GM19397 (cell line): ENCODE results near the gene ARG2.

ENCODE experiments used
- ATAC-seq: cut with Tn5 transposase; IDR thresholded peaks from one replicate; pipeline ENCODE4 v1.9.1; 2021; ENCODE audit warnings: mild to moderate bottlenecking, moderate library complexity; ENCODE audit not compliant: unreplicated experiment

The ARG2 gene

DNA sequence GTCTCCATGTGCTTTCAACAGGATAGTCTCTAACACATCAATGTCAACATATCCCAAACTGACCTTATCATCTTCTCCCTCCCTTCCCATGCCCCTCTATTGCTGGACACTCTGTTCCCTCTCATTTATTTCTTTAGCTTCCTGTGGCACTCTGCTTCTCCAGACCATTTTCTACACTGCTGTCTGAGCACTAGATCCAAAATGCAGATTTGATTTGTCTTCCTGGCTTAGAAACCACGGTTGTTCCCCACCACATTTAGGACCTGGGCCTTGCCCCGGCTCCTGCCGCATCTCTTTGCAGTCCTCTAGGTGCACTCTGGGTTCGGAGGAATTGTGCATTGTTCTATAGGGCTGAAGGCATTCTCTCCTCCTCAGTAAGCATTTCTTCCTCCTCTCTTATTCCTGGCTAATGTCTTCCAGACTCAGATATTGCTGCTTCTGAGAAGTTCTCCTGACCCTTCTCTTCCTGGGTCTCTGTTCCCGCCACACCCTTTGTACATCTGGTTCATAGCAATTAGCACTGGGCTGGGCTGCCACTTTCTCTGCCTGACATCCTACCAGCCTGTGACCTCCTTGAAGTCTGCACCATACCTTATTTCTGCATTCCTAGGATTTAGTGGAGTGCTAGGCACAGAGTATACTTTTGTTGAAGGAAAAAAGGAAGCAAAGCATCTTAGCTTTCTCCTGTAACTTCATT is 13.9 kb downstream of the ARG2 start:
- no peak for ATAC-seq

- no peak for ATAC-seq
Measured at GRCh38 chr14:67636361-67636919, 16.7 kb downstream of the ARG2 start.

- no peak for ATAC-seq
Measured at GRCh38 chr14:67638642-67639041, 18.9 kb downstream of the ARG2 start.

GRCh38 chr14:67641480-67641879 is 21.8 kb downstream of the ARG2 start:
- no peak for ATAC-seq

DNA sequence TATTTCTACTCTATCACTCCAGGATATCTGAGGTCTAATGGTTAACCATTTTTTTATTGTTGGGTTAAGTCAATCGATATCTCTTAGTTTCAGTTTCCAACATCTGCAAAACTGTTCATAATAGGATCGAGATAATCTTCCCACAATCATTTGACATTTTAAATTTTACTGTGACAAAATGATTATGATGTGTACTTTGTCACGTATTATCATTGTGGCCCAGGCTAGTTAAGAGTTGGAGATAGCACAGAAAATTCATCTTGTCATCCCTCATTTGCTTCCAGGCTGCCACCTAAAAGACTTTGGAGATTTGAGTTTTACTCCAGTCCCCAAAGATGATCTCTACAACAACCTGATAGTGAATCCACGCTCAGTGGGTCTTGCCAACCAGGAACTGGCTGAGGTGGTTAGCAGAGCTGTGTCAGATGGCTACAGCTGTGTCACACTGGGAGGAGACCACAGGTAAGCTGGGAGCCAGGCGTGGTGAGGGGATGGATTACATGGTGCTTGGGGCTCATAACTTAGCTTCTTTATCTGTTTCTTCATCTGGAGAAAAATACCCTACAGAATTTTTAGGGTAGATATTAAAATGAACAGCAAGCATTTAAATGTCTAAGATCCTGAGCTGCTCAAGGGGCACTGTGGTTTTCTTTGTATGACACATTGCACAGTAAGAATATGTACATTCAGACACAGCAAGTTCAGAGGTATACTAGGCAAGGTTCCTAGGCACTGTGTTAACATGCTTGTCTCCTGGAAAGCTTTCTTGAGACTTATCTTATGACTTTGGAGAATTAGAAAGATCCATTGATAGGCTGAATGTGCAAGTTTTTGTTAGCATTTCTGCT is 22.4 kb downstream of the ARG2 start:
- ATAC-seq = no peak

- ATAC-seq = no peak
Measured at GRCh38 chr14:67643713-67644112, 24.0 kb downstream of the ARG2 start.

DNA sequence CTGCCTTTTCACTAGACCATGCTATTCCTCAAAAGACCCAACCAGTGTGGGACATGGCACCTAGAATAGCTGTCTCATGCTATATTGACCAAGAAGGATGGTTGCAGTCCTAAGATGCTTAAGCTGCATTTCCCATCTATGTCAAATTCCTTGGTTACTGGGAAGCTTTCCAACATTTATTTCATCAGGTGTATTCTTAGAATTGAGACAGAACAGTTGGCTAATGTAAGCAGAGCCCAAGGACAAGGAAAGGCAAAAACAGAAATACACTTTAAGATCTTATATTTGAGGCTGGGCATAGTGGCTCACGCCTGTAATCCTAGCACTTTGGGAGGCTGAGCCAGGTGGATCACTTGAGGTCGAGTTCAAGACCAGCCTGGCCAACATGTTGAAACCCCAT is 24.7 kb downstream of the ARG2 start:
- ATAC-seq = no peak

DNA sequence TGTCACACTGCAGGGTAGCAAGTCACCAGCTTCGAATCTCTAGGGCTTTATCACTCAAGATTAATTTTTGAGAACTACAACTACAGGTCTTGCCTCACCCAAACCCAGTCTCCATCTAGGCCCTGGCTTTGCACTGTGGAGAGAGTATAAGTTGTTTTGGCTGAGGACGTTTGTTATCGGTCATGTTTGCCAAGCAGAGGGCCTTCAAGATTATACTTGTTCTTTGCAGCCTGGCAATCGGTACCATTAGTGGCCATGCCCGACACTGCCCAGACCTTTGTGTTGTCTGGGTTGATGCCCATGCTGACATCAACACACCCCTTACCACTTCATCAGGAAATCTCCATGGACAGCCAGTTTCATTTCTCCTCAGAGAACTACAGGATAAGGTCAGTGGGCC is 25.7 kb downstream of the ARG2 start:
- no peak for ATAC-seq

GRCh38 chr14:67646131-67646530 is 26.4 kb downstream of the ARG2 start:
- ATAC-seq = no peak

DNA sequence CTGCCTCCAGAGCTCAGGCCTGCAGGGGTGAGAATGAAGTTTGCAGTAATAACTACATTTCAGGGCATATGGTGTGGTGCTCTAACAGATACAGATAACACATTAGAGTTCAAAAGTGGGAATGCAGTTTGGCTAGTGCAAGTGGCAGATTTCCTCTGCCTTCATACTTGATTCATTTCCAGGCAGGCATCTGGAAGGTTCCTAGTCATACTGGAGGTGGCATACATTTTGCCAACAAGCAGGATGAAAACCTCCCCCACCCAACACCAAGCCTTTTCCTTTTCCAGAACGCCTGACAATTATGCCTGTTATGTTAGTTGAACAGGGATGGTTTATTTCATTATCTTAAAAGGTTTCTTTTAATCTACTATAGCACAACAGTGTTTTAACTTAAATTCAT is 30.4 kb downstream of the ARG2 start:
- no peak for ATAC-seq

GRCh38 chr14:67650694-67651093 is 31.0 kb downstream of the ARG2 start:
- no peak for ATAC-seq

DNA sequence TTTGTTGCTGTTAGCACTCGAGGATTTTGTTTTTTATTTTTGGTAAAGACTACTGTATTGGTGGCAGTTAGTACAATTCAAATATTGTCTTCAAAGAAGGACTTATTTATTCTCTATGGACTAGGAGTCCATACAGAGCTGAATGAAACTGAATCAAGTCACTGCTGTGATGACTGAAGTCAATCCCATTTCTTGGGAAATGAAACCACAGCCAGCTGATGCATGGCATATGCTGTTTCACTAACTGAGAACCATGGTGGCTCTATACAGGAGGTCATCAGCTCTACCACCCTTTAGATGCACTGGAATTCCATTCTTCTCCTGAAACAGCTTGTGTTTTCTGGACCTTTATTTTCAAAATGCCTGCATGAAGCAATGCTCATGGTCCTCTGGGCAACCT is 32.5 kb downstream of the ARG2 start:
- ATAC-seq = no peak

GRCh38 chr14:67653651-67654280 is 34.0 kb downstream of the ARG2 start:
- no peak for ATAC-seq

DNA sequence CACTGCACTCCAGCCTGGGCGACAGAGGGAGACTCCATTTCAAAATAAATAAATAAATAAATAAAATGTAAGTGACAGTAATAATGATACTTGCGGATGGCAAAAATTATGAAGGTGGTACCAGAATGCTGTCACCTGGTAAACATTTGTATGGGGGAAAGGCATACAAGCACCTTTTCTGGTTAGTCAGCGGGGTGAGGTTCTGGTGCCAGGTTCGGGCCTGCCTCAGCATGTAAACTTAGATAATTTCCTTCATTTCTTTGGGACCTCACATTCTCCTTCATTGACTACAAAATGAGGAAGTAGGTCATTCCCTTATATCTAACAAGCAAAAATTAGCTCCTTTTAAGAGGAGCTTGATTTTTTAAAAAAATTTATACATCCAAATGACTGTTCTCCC is 43.9 kb downstream of the ARG2 start:
- no peak for ATAC-seq

- no peak for ATAC-seq
Measured at GRCh38 chr14:67665868-67666267, 46.1 kb downstream of the ARG2 start.

DNA sequence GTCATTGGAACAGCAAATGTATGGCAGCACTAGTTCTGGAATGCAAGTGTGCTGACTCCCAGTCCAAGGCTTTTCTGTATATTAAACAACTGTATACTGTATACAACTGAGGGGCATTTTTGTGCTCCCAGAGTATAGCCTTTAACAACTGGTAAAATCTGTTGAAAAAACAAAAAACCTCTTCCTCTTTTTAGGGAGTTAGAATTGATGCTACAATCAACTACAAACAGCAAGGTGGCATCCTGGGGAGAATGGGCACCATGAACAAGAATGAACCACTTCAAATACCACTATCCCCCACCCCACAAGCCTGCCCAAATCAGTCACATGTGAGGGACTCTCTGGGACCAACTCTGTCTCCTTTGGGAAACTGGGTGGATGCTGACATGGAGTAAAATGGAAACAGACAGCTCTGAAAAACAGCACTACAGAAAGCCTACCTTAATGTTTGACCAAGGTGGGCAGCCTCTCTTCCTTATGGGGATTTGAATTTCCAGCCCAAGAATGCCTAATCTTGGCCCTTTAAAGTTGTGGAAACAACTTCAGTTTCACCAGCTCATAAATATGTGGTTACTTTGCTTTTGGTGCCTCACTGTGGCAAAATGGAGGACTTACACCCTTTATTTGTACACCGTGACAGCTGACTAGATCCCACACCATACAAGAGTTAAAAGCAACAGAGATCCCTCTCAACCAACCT is 47.2 kb downstream of the ARG2 start:
- ATAC-seq = no peak

DNA sequence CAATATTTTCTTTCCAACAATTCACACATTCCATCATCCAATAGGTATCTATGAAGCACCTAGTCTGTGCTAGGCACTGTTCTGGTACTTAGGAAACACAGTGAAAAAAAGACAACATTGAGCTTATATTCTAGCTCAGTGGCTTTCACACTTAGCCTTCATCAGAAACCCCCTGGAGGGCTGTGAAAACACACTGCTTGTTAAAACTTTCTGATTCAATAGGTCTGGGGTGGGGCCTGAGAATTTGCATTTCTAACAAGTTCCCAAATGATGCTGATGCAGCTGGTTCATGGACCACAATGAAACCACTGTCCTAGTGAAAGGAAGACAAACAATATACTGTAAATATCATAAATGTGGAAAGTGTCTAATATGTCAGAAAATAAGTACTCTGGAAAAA is 48.8 kb downstream of the ARG2 start:
- ATAC-seq = no peak

GRCh38 chr14:67673451-67673850 is 53.7 kb downstream of the ARG2 start:
- no peak for ATAC-seq

DNA sequence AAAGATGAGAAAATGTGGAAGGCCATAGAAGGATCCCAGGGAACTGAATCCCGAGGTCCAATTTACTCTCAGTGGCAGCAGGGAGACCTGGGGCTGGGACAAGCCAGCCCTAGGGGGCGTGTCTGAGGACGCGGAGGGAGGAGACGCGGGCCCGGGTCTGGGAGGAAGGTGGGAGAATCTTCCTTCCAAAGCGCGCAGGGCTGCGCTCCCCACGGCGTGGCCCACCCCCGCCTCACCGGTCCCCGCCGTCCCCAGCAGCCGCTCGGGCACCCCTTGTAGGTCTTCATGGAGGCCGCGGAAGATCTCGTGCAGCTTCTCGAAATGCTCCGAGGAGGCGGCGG is 54.4 kb downstream of the ARG2 start:
- ATAC-seq = peak; percentile 30

DNA sequence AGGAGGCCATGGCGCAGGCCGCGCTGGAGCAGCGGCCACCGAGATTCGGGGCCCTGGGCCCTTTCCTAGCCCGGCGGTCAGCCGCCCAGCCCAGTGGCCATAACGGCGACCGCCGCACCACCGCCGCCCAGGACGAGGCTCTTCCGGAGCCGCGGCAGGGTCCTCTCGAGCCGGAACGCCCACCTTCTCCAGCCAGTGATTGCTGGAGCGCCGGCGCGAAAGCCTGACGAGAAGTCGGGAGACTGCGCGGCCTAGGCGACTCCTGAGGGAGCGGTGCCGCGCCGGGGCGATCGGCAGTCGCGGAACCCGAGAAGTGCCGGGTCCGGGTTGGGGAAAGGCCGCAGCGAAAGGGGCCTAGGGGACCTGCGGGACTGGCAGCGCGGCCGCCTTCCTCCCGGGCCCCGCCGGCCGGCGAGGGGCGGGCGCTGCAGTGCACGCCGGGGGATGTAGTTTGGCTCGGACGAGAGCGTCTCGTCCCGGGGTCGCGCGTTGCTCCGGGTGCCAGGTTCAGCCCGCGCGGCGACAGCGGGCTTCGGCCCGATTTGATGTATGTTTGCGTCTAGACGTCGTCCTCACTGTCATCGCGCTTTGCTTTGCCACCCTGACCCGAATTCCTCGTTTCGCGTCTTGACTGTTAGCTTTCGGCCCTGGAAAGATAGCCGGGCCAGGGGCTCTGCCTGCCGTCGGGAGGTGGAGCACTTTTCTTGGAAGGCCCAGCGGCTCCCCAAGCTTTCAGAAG is 54.9 kb downstream of the ARG2 start, which contains the start of gene VTI1B:
VTI1B (minus strand) TSS at position 153 of the 739 bp plus-strand sequence; CDS start at position 10, 143 bp downstream.
- peak; percentile 90 for ATAC-seq
